HG03097 (cell line): Measurements from ENCODE around the gene FAM171A2.
"Not testable (repeated sequence)": the region's sequence is repeated elsewhere in the genome, so short reads cannot be mapped to it uniquely, and the experiment has no call there.

Experiments
- ATAC-seq: cut with Tn5 transposase; IDR thresholded peaks from one replicate; pipeline ENCODE4 v1.9.1; 2021; ENCODE audit not compliant: unreplicated experiment, low FRiP score

The FAM171A2 gene

GRCh38 chr17:44348234-44348987 lies 15.2 kb downstream of the FAM171A2 start:
- peak; percentile 39 for ATAC-seq

GRCh38 chr17:44347206-44348055 lies 16.2 kb downstream of the FAM171A2 start:
- not testable (repeated sequence) for ATAC-seq

GRCh38 chr17:44346064-44346844 lies 17.4 kb downstream of the FAM171A2 start:
- ATAC-seq = no peak

GRCh38 chr17:44345454-44346026 lies 18.1 kb downstream of the FAM171A2 start:
- ATAC-seq = peak; percentile 7

GRCh38 chr17:44344939-44345453 lies 18.7 kb downstream of the FAM171A2 start, which contains the start of gene GRN:
Gene GRN (plus strand): TSS chr17:44345302. CDS start chr17:44349165, 3,863 bp downstream.
- peak; percentile 59 for ATAC-seq

- ATAC-seq = no peak
These were observed 20.0 kb downstream of the FAM171A2 start for GRCh38 chr17:44343510-44344209.

GRCh38 chr17:44340553-44340952 lies 23.1 kb downstream of the FAM171A2 start:
- not testable (repeated sequence) for ATAC-seq

- no peak for ATAC-seq
These were observed 25.0 kb downstream of the FAM171A2 start for GRCh38 chr17:44338702-44339101.

- no peak for ATAC-seq
These were observed 27.7 kb downstream of the FAM171A2 start for GRCh38 chr17:44335968-44336367.

- no peak for ATAC-seq
These were observed 28.1 kb downstream of the FAM171A2 start for GRCh38 chr17:44335564-44335963.

GRCh38 chr17:44334727-44335126 lies 28.9 kb downstream of the FAM171A2 start:
- ATAC-seq = no peak

- ATAC-seq = no peak
These were observed 29.3 kb downstream of the FAM171A2 start for GRCh38 chr17:44334315-44334714.

- ATAC-seq = no peak
These were observed 30.3 kb downstream of the FAM171A2 start for GRCh38 chr17:44333371-44333770.

- ATAC-seq = no peak
These were observed 32.3 kb downstream of the FAM171A2 start for GRCh38 chr17:44331249-44331760.

GRCh38 chr17:44330263-44330662 lies 33.4 kb downstream of the FAM171A2 start:
- ATAC-seq = not testable (repeated sequence)

- not testable (repeated sequence) for ATAC-seq
These were observed 34.1 kb downstream of the FAM171A2 start for GRCh38 chr17:44329516-44329915.

GRCh38 chr17:44327715-44328449 lies 35.8 kb downstream of the FAM171A2 start:
- ATAC-seq = no peak

GRCh38 chr17:44326861-44327444 lies 36.7 kb downstream of the FAM171A2 start:
- ATAC-seq = peak; percentile 52
